Measurements from ENCODE around the gene SLC43A3.

Gene SLC43A3

GRCh38 chr11:57357856-57358255 lies 69.1 kb downstream of the SLC43A3 start:
- DNase-seq (ENCODE audit: low read depth, low spot score) = no peak

GRCh38 chr11:57357310-57357709 lies 69.6 kb downstream of the SLC43A3 start:
- no peak for DNase-seq (ENCODE audit: low read depth, low spot score)

Data from smooth muscle cell of the brain vasculature (primary cell).